Astrocyte of the spinal cord (primary cell): ENCODE measurements around the gene COA1.
A peak's percentile ranks its signal among the peaks of the same experiment; 100 is the strongest.

Experiments
- DNase-seq: peaks from one replicate; pipeline ENCODE4 v3.0.0; 2011; ENCODE audit warnings: low read depth, low spot score
- H3K4me3 ChIP-seq: 2 replicates; pipeline ENCODE4 v1.5.1; 2011; ENCODE audit warnings: low read depth, mild to moderate bottlenecking, low read length, moderate library complexity
- CTCF ChIP-seq: IDR thresholded peaks from 2 replicates; pipeline ENCODE4 v1.5.1; 2012; ENCODE audit warnings: low read depth, mild to moderate bottlenecking, low read length, inconsistent platforms
- in situ Hi-C: cut with HindIII; loops from 2 replicates; pipeline ENCODE4 v1.10.0; 2017; ENCODE audit warnings: low sequenced_read_pairs

Gene COA1

GRCh38 chr7:43757073-43757720, 27.9 kb upstream of the COA1 start:
- H3K4me3 ChIP-seq: no peak overlapping the region
- TF ChIP-seq CTCF: no peak
- in situ Hi-C loops: no loop called here
- DNase-seq: no peak

GRCh38 chr7:43756368-43757072, 27.2 kb upstream of the COA1 start:
- DNase-seq: peak; percentile 78
- in situ Hi-C loops: no loop called here
- no peak overlapping the region for H3K4me3 ChIP-seq
- no peak for TF ChIP-seq CTCF

- in situ Hi-C loops: no loop called here
- H3K4me3 ChIP-seq: no peak overlapping the region
- no peak for TF ChIP-seq CTCF
- no peak for DNase-seq
Measured at GRCh38 chr7:43754596-43754995, 25.3 kb upstream of the COA1 start.

- no peak for DNase-seq
- in situ Hi-C loops: no loop called here
- TF ChIP-seq CTCF: no peak
- no peak overlapping the region for H3K4me3 ChIP-seq
Measured at GRCh38 chr7:43753843-43754242, 24.5 kb upstream of the COA1 start.

GRCh38 chr7:43753271-43753810, 24.0 kb upstream of the COA1 start:
- H3K4me3 ChIP-seq: no peak overlapping the region
- DNase-seq: no peak
- in situ Hi-C loops: no loop called here
- no peak for TF ChIP-seq CTCF

GRCh38 chr7:43752411-43752810, 23.1 kb upstream of the COA1 start:
- DNase-seq: no peak
- no peak overlapping the region for H3K4me3 ChIP-seq
- in situ Hi-C loops: no loop called here
- TF ChIP-seq CTCF: no peak
